HG03442 (cell line): ENCODE results near the gene SMIM9.

Experiments
- ATAC-seq: cut with Tn5 transposase; IDR thresholded peaks from one replicate; pipeline ENCODE4 v1.9.1; 2021; ENCODE audit warnings: mild to moderate bottlenecking, moderate library complexity; ENCODE audit not compliant: unreplicated experiment

Gene SMIM9

DNA sequence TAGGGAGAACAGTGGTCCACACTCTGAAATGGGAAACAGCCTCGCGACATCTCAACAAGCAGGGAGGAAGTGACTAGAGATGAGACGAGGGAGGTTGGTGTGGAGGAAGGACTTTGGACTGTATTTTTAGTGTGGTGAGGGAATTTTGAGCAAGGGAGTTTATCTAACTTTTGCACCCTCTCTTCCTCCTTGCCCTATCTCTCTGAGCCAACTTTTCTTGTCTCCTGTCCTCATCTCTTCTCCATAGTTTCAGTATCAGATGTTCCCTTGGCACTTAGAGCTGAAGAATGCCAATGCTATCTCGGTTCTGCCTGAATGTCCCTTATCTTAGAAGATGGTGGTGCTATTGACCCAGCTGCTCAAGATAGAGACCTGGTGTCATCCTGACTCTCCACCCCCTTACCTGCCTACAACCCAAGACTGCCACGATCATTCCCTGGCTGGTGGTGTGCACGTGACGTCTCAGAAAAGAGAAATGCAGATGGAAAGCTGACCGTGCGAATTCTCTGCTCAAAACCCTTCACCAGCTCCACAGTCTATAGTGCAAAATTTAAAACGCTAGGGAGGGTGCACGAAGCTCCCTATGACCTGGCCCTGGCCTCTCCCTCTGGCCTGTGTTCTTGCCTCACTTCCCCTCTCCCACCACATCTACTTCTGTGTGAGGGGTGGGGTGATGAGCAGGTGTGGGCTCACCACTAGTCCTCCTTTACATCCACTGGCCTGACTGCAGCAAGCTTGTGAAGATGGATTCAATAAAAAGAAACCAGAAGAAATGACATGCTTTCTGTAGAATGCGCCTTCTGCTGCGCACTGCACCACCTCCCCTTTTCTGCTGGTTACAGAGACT, 50.1 kb downstream of the SMIM9 start:
- ATAC-seq, result no peak

DNA sequence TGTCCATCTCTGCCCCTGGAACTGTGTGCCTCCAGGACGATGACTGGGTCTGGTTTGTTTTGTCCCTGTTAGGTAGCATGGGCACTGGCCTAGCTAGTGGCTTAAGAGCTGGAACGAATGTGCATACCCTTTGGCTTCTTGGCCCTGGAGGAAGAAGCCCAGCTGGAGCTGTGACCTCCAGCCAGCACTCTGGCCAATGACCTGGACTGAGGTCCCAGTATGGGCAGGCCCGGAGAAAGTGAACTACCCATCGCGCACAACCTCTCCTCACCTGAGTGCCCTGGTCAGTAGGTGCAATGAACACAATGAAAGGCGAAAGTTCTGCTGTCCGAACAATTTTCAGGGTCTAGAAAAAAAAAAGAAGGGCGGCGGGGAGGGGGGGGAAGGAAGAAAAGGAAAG, 53.5 kb downstream of the SMIM9 start:
- ATAC-seq, result no peak

DNA sequence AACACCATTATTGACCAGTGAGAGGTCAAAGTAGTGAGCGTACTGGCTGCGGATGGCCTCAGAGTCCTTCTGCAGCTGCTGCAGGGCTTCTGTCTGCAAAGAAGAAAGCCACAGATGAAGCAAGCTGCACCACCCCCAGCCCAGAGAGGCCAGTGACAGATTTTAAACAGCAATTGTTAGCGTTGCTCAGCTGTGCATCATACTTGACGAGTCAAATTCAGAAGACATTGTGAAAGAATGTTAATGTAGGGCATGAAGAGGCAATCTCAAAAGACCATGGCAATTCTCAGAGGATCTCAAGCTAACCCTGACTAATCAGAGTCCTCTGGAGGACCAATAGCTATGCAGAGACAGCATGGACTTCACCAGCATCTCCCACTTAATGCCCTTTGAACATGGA, 55.2 kb downstream of the SMIM9 start:
- no peak for ATAC-seq

DNA sequence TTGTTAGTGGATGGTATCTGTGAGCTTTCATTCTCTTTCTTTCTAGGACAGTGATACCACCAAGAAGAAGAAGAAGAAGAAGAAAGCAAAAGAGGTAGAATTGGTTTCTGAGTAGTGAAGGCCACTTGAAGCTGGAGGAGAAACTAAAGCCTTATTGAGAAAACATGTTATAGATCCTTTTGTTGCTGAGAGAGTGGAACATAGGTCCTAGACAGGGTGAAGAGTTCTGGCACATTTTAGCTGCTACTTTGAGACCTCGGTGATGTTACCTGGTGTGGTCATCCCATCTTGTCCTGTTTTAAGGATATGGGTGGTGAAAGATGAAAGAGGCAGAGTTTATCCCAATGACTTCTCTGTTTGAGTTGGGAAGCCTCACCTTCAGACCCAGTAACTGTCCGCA, 57.7 kb downstream of the SMIM9 start:
- ATAC-seq, result no peak

DNA sequence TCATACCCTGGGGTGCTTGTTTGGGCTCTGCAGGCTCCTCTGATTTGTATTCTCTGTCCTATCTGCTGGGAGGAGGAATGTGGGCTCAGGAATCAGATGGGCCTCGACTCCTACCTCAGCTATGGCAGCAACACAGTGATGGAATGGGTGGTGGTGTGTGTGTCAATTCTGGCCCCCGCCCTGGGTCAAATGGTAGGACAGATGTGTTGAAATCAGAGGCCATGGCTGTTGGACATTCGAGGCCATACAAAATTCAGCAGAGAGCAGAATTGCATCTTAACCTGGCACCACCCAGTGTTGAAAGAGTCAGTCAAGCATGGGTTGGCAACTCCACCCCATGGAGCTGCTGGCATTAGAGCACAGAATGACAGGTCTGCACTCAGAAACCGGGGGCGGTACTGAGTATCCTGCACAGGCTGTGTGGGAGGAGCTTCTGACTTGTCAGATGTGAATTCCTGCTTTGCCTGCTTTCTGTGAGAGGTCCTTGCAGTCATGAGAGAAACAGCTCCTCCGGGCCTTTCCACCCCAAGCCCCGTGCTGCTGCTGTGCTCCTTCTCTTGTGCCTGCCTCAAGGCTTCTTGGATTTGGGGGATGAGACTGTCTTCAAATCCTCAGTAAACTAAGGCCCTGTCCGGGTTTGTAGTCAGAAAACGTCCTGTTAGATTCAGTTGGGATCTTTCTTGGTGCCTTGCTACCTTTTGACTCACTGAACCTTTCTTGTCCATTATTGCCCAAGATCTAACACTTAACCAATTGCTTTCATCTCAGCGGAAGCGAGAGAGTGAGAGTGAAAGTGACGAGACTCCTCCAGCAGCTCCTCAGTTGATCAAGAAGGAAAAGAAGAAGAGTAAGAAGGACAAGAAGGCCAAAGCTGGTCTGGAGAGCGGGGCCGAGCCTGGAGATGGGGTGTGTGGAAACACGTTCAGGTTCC, 58.8 kb downstream of the SMIM9 start:
- ATAC-seq, result no peak

DNA sequence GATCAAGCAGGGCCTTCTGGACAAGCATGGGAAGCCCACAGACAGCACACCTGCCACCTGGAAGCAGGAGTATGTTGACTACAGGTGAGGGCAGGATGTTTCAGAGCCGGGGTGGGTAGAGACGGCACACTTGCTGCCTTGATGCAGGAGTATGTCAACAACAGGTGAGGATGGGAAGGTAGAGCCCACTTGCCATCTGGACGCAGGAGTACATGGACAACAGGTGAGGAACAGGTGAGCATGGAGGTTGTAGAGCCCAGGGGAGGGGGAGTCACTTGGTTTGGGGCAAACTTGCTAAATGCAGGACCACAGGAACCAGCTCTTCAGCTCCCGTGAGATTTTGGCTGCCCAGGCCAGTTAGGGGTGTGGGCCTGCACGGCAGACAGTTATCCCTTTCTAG, 59.8 kb downstream of the SMIM9 start:
- no peak for ATAC-seq
